Activated naive CD4-positive, alpha-beta T cell treated with anti-CD3 and anti-CD28 coated beads for 36 hours (primary cell): ENCODE results near the gene OR8G1. TPM values are rescaled to one million over a fixed set of nuclear protein-coding genes. Genes with fewer than 3 reads are reported as not detected.

Experiments
- CTCF ChIA-PET: fragments of 350-600 bp; sonication (Branson Sonifier 250); formaldehyde crosslinking; loops from one replicate; lab custom pipeline; 2021; ENCODE audit warnings: antibody characterized with exemption; lab: Charles Lee
- DNase-seq: peaks from one replicate; pipeline ENCODE4 v3.0.0-alpha.2; 2020
- H3K27ac Mint-ChIP-seq: one replicate; pipeline ENCODE4 v1.8.0; 2021; ENCODE audit warnings: mild to moderate bottlenecking, mixed read lengths
- H3K27me3 Mint-ChIP-seq: one replicate; pipeline ENCODE4 v1.8.0; 2021; ENCODE audit warnings: low read depth, mixed read lengths
- H3K36me3 Mint-ChIP-seq: one replicate; pipeline ENCODE4 v1.8.0; 2021; ENCODE audit warnings: low read depth, mixed read lengths
- H3K4me1 Mint-ChIP-seq: one replicate; pipeline ENCODE4 v1.8.0; 2021; ENCODE audit warnings: low read depth, mixed read lengths
- H3K4me3 Mint-ChIP-seq: one replicate; pipeline ENCODE4 v1.8.0; 2021; ENCODE audit warnings: mild to moderate bottlenecking, moderate library complexity, mixed read lengths
- H3K9me3 Mint-ChIP-seq: one replicate; pipeline ENCODE4 v1.8.0; 2021; ENCODE audit warnings: mixed read lengths
- intact Hi-C: fragments of 100-400 bp; cut with micrococcal nuclease; formaldehyde crosslinking; loops from one replicate; pipeline ENCODE4 v1.15.1; 2023
- total RNA-seq, 2 experiments: library from RNA; stranded (reverse); gene quantifications; one replicate each; pipeline ENCODE4 v1.2.3, GENCODE V29; 2021

OR8G1 gene, protein sequence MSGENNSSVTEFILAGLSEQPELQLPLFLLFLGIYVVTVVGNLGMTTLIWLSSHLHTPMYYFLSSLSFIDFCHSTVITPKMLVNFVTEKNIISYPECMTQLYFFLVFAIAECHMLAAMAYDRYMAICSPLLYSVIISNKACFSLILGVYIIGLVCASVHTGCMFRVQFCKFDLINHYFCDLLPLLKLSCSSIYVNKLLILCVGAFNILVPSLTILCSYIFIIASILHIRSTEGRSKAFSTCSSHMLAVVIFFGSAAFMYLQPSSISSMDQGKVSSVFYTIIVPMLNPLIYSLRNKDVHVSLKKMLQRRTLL
- total RNA-seq: not detected

DNA sequence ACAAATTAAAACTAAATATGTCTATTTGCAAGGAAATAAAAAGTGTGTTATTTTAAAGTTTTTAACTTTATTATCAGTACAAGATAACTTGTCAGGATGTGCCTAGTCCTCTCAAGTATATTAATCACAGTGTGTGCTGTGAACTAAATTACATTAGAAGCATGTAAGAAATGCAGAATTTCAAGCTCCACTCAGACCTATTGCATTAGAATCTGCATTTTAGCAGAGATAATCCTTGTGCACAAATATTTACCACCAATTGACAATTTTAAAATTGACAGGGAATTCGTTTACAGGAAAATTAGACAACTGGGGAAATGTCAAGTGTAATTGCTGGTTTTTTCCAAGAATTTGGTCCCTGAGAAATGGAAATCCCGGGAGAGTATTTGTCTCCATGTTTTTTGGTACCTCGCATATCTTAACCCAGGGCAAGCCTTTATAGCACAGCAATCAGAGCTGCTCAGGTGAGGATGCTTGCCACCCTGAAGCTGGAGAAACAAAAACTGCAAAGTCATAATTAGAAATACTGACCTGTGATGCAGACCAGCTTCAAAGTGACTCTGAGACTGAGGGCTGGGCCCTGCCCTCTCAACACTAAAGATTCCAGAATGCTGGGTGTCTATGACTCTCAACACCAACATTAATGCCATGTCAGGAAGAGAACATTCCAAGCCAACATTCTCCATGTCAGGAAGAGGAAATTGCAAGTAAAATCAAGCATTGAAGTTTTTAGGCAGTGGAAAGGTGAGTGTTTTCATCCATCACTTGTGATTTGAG is at the start of gene OR8G1:
Gene OR8G1 (plus strand): TSS at position 475 of the 777 bp plus-strand sequence. CDS start 8,581 bp downstream, outside the sequence.
- Mint-ChIP-seq H3K4me3 (no peak within 1 kb of the TSS), H3K36me3 (no peaks in the 10 kb centered on the region), H3K4me1 (no peaks in the 10 kb centered on the region), H3K27ac (no peak within 1 kb of the TSS), H3K9me3 (no peaks in the 10 kb centered on the region), H3K27me3 (peaks cover 4% of the 10 kb centered on the region)
- CTCF ChIA-PET: interaction anchor here (1.0 kb wide), 1 partner anchor 11 kb away, joined by 5 read pairs; no protein-coding TSS in a partner anchor
- intact Hi-C loops: no loop called here
- no peak for DNase-seq

DNA sequence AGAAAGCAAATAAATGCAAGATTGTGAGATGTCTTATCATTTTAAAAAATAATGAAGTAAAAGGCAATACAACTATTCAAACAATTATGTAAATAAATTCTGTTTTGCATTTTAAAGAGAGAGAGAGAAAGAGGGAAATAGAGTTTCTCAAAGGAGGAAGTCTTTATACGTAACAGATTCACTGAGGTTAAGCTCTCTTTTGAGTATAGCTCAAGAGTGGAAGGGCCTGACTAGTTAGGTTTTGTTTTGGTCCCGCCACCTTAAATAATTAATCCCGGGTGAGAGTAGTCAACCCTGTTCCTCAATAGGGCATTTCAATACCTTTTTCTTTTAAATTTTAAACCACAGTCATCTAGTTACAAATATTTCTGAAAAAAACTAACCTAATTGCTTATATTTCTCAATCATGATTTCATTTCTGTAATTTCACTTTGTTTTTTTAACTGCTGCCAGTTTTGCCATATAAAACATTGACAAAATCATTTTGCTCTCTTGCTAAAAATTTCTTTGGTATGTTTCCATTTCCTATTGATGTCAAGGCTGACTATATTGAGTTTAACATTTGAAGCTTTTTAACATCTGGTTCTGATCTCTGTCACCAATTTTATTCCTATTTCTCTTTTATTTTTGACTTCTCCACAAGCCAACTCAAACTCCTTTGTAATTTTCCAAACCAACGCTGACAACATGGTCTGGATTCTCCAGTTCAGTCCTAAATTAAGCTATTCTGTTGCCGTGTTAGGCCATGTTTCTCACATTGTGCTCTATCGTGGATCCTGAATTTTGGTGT is 47.5 kb upstream of the OR8G1 start:
- CTCF ChIA-PET: interaction anchor here (1.0 to 2.8 kb wide), 9 partner anchors 15 to 127 kb away, joined by 3 to 37 read pairs (median 6); partner anchors contain the start of gene VWA5A
- intact Hi-C loops: no loop called here
- Mint-ChIP-seq H3K9me3 (no peaks in the 10 kb centered on the region), H3K4me1 (no peaks in the 10 kb centered on the region), H3K4me3 (no peak overlapping the region), H3K36me3 (no peaks in the 10 kb centered on the region), H3K27ac (no peak overlapping the region), H3K27me3 (peaks cover 19% of the 10 kb centered on the region)
- no peak for DNase-seq

DNA sequence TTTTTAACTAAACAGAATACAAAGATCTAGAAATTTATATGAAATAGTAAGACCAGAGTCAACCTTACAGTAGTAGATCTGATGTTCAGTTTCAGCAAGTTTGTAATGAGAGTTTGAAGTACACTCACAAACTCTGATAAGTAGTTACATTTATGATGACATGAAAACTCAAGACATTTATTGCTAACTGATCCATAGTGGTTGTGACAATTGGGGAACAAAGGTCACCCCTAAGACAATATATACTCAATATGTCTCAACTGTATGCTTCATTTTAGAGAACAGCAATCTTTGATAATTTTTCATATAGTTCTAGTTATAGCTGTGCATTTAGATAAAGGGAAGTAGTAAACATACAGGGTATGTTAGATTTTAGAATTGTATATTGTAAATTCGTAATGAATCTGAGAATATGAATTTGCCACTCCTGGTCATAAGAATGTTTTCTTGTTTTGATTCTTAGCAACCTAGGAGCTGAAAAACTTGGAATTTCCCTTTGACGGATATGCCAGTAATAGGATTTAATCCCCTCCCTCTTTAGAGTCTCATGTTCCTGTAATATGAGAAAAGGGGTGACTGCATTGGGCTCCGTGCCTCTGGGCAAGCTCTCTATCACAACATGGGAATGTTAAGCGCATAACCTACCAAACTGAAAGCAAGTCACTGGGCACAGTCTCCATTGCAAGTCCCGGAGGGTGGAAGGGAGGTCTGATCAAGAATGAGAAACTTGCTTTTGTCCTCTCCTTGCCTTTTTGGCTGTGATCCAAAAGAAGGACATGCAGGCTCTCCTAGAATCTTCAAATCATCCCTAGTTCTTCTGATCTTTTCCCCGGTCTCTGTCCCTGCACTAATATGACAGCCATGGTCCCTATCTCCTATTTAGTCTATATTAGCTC is 46.4 kb upstream of the OR8G1 start:
- no peak overlapping the region for H3K27ac Mint-ChIP-seq

DNA sequence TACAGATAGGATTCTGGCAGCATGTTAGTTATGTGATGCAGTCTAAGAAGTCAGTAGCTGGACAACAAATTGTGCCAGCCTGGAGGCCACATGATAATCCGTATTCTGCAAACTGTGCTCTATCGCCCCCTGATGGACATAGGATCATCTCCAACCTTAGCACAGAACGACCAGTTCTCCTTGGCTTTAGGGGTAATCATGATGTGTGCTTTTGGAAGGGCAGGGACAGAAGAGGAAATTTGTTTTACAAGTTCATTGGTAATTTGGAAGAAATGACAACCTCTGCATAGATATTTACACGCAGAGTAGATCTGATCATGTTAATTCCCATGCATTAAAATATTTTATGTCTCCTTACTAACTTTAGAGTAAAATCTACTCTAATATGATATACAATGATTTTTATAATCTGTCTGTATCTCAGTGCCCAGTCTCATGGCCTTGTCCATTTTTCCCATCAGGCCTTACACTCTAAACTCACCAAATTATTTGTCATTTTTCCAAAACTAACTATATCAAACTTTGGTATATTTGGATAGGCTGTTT is 45.6 kb upstream of the OR8G1 start:
- Mint-ChIP-seq H3K36me3 (no peaks in the 10 kb centered on the region), H3K9me3 (no peaks in the 10 kb centered on the region), H3K27me3 (peaks cover 17% of the 10 kb centered on the region), H3K4me3 (no peak overlapping the region), H3K27ac (no peak overlapping the region), H3K4me1 (no peaks in the 10 kb centered on the region)
- peak; percentile 71 for DNase-seq
- intact Hi-C loops: loop anchor here (1.0 to 5.0 kb wide), 3 partner anchors 87 to 448 kb away; no protein-coding TSS in a partner anchor
- CTCF ChIA-PET: interaction anchor here (0.9 to 2.8 kb wide), 9 partner anchors 74 to 129 kb away, joined by 3 to 37 read pairs (median 8); partner anchors contain the start of gene VWA5A

More for the DNA sequence above, 46.4 kb upstream of the OR8G1 start:
- CTCF ChIA-PET: interaction anchor here (0.9 to 2.8 kb wide), 11 partner anchors 14 to 128 kb away, joined by 3 to 37 read pairs (median 6); partner anchors contain the start of gene VWA5A
- no peaks in the 10 kb centered on the region for H3K9me3 Mint-ChIP-seq
- peaks cover 19% of the 10 kb centered on the region for H3K27me3 Mint-ChIP-seq
- DNase-seq: no peak
- intact Hi-C loops: loop anchor here (1.0 to 5.0 kb wide), 3 partner anchors 86 to 447 kb away; no protein-coding TSS in a partner anchor
- no peaks in the 10 kb centered on the region for H3K36me3 Mint-ChIP-seq
- no peak overlapping the region for H3K4me3 Mint-ChIP-seq
- no peaks in the 10 kb centered on the region for H3K4me1 Mint-ChIP-seq

DNA sequence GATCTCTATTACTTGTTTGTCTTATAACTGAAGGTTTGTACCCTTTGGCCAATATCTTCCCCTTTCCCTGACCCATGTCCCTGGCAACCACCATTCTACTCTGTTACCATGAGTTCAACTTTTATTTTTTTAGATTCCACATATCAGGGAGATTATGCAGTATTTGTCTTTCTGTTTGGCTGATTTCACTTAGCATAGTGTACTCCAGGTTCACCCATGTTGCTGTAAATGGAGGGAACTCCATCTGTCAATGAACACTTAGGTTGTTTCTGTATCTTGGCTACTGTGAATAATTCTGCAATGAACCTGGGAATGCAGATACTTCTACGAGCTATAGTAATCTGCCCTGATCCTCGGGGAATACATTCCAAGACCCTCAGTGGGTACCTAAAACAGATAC is 42.9 kb upstream of the OR8G1 start:
- intact Hi-C loops: loop anchor here (5.0 kb wide), 1 partner anchor 451 kb away; no protein-coding TSS in a partner anchor
- Mint-ChIP-seq H3K36me3 (no peaks in the 10 kb centered on the region), H3K9me3 (no peaks in the 10 kb centered on the region), H3K4me3 (no peak overlapping the region), H3K27me3 (peaks cover 7% of the 10 kb centered on the region), H3K27ac (no peak overlapping the region), H3K4me1 (no peaks in the 10 kb centered on the region)
- CTCF ChIA-PET: interaction anchor here (3.3 kb wide), 1 partner anchor 129 kb away, joined by 14 read pairs; no protein-coding TSS in a partner anchor
- DNase-seq: no peak

DNA sequence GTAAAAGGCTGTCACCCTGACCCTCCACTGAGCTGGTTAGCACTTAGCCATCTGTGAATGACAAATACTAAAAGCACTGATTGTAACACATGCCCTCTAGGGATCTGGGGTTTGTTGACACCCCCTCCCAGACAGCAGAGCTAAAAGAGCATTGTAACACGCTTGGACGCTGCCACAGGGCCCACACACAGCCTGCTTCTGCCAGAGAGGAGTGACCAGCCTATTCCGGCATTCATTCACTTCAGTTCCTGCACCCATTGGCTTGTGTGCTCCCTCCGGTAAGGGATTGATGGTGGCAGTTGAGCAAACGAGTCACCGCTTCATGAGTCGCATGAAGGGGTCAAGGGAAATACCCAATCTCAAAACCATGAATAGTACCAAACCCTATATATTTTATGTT is 42.0 kb upstream of the OR8G1 start:
- CTCF ChIA-PET: interaction anchor here (3.3 kb wide), 1 partner anchor 130 kb away, joined by 14 read pairs; no protein-coding TSS in a partner anchor
- Mint-ChIP-seq H3K4me3 (no peak overlapping the region), H3K9me3 (no peaks in the 10 kb centered on the region), H3K27me3 (peaks cover 7% of the 10 kb centered on the region), H3K36me3 (no peaks in the 10 kb centered on the region), H3K4me1 (no peaks in the 10 kb centered on the region), H3K27ac (no peak overlapping the region)
- intact Hi-C loops: loop anchor here (5.0 kb wide), 1 partner anchor 452 kb away; no protein-coding TSS in a partner anchor
- DNase-seq: no peak

DNA sequence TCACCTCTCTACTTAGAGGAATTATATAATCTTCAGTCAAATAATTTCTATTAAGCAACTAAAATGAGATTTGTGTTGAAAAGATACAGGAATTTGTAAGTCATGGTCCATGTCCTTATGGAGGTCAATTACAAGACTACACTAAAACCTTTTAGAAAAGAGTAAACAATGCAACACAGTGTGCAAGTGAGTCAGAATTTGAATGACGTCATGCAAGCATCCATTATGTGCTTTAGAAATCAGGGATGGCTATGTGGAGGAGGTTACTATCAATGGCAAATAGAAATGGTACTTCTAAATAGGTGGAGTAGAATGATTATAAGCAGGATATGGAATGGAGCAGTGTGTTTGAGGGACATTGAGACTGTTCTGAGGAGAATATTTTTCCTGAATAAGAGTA is 41.2 kb upstream of the OR8G1 start:
- Mint-ChIP-seq H3K27me3 (peaks cover 7% of the 10 kb centered on the region), H3K4me3 (no peak overlapping the region), H3K9me3 (no peaks in the 10 kb centered on the region), H3K4me1 (no peaks in the 10 kb centered on the region), H3K36me3 (no peaks in the 10 kb centered on the region), H3K27ac (no peak overlapping the region)
- CTCF ChIA-PET: no interaction called here
- no peak for DNase-seq
- intact Hi-C loops: loop anchor here (5.0 kb wide), 1 partner anchor 452 kb away; no protein-coding TSS in a partner anchor

DNA sequence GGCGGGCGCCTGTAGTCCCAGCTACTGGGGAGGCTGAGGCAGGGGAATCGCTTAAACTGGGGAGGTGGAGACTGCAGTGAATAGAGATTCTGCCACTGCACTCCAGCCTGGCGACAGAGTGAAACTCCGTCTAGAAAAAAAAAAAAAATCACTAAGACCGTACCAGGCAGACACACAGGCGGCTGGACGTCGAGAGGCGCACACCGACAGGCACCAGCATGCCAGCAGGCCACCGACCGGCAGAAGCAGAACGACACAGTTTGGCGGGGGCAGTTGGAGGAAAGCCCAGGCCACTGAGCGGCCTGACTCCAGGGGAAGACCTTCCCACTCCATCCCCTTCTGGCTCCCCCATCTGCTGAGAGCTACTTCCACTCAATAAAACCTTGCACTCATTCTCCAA is 40.2 kb upstream of the OR8G1 start:
- Mint-ChIP-seq H3K36me3 (no peaks in the 10 kb centered on the region), H3K27me3 (peaks cover 3% of the 10 kb centered on the region), H3K9me3 (no peaks in the 10 kb centered on the region), H3K4me1 (no peaks in the 10 kb centered on the region), H3K27ac (no peak overlapping the region), H3K4me3 (no peak overlapping the region)
- no peak for DNase-seq
- intact Hi-C loops: no loop called here
- CTCF ChIA-PET: interaction anchor here (0.6 kb wide), 1 partner anchor 1536 kb away, joined by 3 read pairs; no protein-coding TSS in a partner anchor

DNA sequence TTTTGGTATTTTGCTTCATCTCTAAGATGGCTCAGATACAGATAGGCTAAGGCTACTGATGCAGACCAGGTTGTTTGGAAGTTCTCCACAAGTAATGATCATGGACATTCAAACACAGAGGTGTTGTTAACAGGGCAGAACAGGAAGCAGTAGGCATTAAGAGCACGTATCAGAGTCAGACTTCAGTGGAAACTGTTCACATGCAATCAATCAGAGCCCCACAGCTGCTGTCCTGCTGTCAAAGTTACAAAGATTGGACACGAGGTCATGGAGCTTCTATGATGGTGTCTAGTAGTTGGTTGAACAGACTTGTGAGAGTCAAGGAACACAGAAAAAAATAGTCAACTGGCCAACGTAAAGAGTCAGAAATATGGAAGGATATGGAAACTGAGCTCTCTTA is 37.9 kb upstream of the OR8G1 start:
- CTCF ChIA-PET: interaction anchor here (1.0 kb wide), 1 partner anchor 131 kb away, joined by 4 read pairs; no protein-coding TSS in a partner anchor
- H3K36me3 Mint-ChIP-seq: no peaks in the 10 kb centered on the region
- DNase-seq: no peak
- no peaks in the 10 kb centered on the region for H3K4me1 Mint-ChIP-seq
- no peak overlapping the region for H3K4me3 Mint-ChIP-seq
- intact Hi-C loops: no loop called here
- H3K27me3 Mint-ChIP-seq: peaks cover 2% of the 10 kb centered on the region
- H3K27ac Mint-ChIP-seq: no peak overlapping the region
- no peaks in the 10 kb centered on the region for H3K9me3 Mint-ChIP-seq

DNA sequence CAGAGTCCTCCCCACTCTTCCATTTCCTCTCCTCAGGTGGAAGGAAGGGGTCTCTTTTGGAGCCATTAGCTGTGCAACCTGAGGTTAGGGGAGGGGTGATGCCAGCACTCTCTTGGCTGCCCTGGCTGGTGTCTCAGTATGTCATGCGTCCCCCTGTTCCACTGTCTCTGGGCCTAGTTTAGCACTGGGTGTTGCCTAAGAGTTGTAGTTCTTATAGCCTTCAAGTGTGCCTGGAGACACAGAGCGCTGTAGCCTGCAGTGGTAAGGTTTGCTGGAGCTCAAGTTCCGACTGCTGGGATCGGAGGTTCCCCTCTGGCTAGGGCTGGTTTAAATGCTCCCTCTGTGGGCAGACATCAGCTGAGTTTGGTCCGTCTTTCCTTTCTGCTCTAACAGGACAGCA is 36.9 kb upstream of the OR8G1 start:
- no peaks in the 10 kb centered on the region for H3K36me3 Mint-ChIP-seq
- intact Hi-C loops: no loop called here
- no peaks in the 10 kb centered on the region for H3K9me3 Mint-ChIP-seq
- CTCF ChIA-PET: no interaction called here
- H3K4me1 Mint-ChIP-seq: no peaks in the 10 kb centered on the region
- no peak overlapping the region for H3K4me3 Mint-ChIP-seq
- no peak overlapping the region for H3K27ac Mint-ChIP-seq
- no peaks in the 10 kb centered on the region for H3K27me3 Mint-ChIP-seq
- DNase-seq: no peak
